HG02610 (cell line): ENCODE data around the gene ITK.
A peak's percentile ranks its signal among the peaks of the same experiment; 100 is the strongest.
"Not testable (repeated sequence)": the region's sequence is repeated elsewhere in the genome, so short reads cannot be mapped to it uniquely, and the experiment has no call there.

Source experiments
- ATAC-seq: cut with Tn5 transposase; IDR thresholded peaks from one replicate; pipeline ENCODE4 v1.9.1; 2021; ENCODE audit warnings: mild to moderate bottlenecking, moderate library complexity; ENCODE audit not compliant: unreplicated experiment

ITK gene

GRCh38 chr5:157244704-157245103 lies 64.1 kb downstream of the ITK start:
- ATAC-seq, result not testable (repeated sequence)

- no peak for ATAC-seq
These were observed 64.8 kb downstream of the ITK start for GRCh38 chr5:157245476-157245875.

GRCh38 chr5:157245886-157246285 lies 65.2 kb downstream of the ITK start:
- ATAC-seq, result no peak

- ATAC-seq, result peak; percentile 92
These were observed 66.6 kb downstream of the ITK start for GRCh38 chr5:157247267-157247666.

- ATAC-seq, result no peak
These were observed 68.3 kb downstream of the ITK start for GRCh38 chr5:157248821-157249470.

- peak; percentile 97 for ATAC-seq
These were observed 72.2 kb downstream of the ITK start for GRCh38 chr5:157252711-157253465.

- peak; percentile 31 for ATAC-seq
These were observed 72.9 kb downstream of the ITK start for GRCh38 chr5:157253547-157253946.

- ATAC-seq, result no peak
These were observed 77.8 kb downstream of the ITK start for GRCh38 chr5:157258450-157258849.

GRCh38 chr5:157259699-157260098 lies 79.1 kb downstream of the ITK start:
- no peak for ATAC-seq

- ATAC-seq, result no peak
These were observed 83.0 kb downstream of the ITK start for GRCh38 chr5:157263496-157264090.

- ATAC-seq, result peak; percentile 90
These were observed 85.2 kb downstream of the ITK start, which contains the start of gene CYFIP2 for GRCh38 chr5:157265714-157266285. TSS of gene CYFIP2 (plus strand) at chr5:157266123. CDS start at chr5:157285362, 19,239 bp downstream.

GRCh38 chr5:157266286-157267007 lies 85.8 kb downstream of the ITK start:
- ATAC-seq, result peak; percentile 41

- no peak for ATAC-seq
These were observed 86.4 kb downstream of the ITK start for GRCh38 chr5:157267025-157267424.

- ATAC-seq, result no peak
These were observed 87.3 kb downstream of the ITK start for GRCh38 chr5:157267761-157268480.

- ATAC-seq, result no peak
These were observed 88.6 kb downstream of the ITK start for GRCh38 chr5:157269165-157269671.

- ATAC-seq, result no peak
These were observed 89.2 kb downstream of the ITK start for GRCh38 chr5:157269761-157270272.

GRCh38 chr5:157270771-157271170 lies 90.1 kb downstream of the ITK start:
- no peak for ATAC-seq

GRCh38 chr5:157271740-157272271 lies 91.2 kb downstream of the ITK start:
- ATAC-seq, result peak; percentile 88

GRCh38 chr5:157273131-157273556 lies 92.5 kb downstream of the ITK start:
- peak; percentile 39 for ATAC-seq
